Measurements from ENCODE around the gene SENP3. TPM values are rescaled to one million over a fixed set of nuclear protein-coding genes. Genes with fewer than 3 reads are reported as not detected.

Gene SENP3
- total RNA-seq, 2 donors from 2014 or later, result 41.8 to 55.3 TPM

DNA sequence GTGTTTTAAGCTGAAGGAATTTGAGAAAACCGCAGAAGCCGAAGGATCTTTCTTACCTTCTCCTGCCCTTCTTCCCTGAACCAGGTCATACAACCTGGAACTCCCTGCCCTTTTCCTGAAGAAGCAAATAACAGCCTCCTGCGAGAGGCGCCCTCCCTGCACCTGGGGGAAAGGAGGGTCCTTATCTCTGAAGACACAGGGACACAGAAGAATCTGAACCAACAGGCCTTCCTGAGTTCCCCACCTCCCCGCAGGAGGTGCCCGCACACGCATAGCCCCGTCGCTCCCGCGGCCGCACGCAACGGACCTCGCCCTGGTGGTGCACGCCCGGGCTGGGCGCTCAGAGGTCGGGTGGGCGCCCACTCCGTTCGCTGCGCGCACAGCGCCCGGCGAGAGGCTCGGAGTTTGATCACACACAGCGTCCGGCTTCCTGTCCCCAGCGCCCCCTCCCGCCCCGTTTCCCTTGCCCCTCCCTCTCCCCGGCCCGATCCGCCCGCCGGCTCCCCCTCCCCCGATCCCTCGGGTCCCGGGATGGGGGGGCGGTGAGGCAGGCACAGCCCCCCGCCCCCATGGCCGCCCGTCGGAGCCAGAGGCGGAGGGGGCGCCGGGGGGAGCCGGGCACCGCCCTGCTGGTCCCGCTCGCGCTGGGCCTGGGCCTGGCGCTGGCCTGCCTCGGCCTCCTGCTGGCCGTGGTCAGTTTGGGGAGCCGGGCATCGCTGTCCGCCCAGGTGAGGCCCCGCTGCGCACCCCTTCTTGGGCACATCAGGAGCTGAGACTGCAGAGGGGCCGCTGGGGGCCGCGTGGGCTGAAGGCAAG, 12.9 kb upstream of the SENP3 start, which contains the start of gene TNFSF12:
TNFSF12 (plus strand) TSS at position 474 of the 816 bp plus-strand sequence; CDS start at position 570, 96 bp downstream.
- DNase-seq (peak; percentile 72 to 73), ATAC-seq (replicated peaks in 1 of 2) (peak; percentile 75 to 79)
- Mint-ChIP-seq H3K27ac (peak within 1 kb of the TSS; percentile 52), H3K36me3 (ENCODE audit: insufficient read depth in 2 of 2) (no peaks in the 10 kb centered on the region), H3K4me1 (ENCODE audit: low read depth) (peaks cover 58% of the 10 kb centered on the region), H3K9me3 (no peaks in the 10 kb centered on the region), H3K27me3 (ENCODE audit: low read depth) (no peaks in the 10 kb centered on the region), H3K4me3 (peak within 1 kb of the TSS; percentile 87 to 90)

DNA sequence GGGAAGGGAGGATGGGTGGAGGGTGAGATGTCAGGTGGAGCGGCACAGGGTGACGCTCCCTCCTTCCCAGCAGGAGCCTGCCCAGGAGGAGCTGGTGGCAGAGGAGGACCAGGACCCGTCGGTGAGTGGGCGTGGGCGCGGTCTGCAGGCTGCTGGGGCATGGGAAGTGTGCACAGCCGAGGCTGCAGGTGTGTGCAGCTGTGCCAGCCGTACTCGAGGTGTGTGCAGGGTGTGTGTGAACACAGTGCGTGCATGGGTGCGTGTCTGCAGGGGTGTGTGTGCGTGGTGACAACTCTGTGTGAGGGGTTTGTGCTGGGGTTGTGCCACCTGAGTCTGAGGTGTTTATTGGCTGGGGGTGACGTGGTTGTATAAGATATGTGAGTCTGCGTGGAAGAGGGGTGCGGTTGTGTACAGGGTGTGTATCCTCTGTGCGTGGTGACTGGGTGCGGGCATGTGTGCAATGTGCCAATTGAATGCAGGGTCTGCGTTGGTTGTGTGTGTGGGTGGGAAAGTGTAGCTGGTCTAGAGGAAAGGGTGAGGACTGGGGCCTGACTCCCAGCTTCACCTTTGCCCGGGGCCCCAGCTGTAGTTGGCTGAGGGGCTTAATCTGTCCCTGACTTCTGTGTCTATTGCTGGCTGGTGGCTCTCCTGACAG, 12.2 kb upstream of the SENP3 start:
- H3K27ac Mint-ChIP-seq, result peak overlapping the region; percentile 12
- no peaks in the 10 kb centered on the region for H3K9me3 Mint-ChIP-seq
- no peaks in the 10 kb centered on the region for H3K27me3 Mint-ChIP-seq (ENCODE audit: low read depth)
- peak; percentile 46 to 53 for DNase-seq
- ATAC-seq (replicated peaks in 1 of 2), result peak; percentile 57 to 61
- no peaks in the 10 kb centered on the region for H3K36me3 Mint-ChIP-seq (ENCODE audit: insufficient read depth in 2 of 2)
- peaks cover 61% of the 10 kb centered on the region for H3K4me1 Mint-ChIP-seq (ENCODE audit: low read depth)
- peak overlapping the region; percentile 78 to 90 for H3K4me3 Mint-ChIP-seq

DNA sequence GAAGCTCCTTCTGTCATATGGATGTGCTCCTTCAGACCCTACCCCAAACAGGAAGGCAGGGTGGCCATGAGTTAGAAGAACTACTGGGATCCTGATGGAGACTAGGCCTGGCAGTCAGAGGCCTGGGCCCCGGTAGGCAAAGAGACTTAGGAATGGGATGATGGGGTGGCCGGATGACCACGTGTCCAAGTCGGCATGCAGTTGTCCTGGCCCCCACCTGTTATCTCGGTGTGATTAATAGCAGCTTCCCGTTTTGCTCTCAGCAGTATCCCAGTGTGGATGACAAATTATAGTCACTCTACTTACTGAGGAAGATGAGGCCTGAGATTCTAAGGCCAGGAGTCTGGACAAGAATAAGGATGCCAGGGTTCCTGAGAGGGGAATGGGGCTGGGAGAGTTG, 11.4 kb upstream of the SENP3 start:
- no peaks in the 10 kb centered on the region for H3K9me3 Mint-ChIP-seq
- ATAC-seq (replicated peaks in 1 of 2) (no peak), DNase-seq (no peak)
- no peak overlapping the region for H3K27ac Mint-ChIP-seq
- no peaks in the 10 kb centered on the region for H3K36me3 Mint-ChIP-seq (ENCODE audit: insufficient read depth in 2 of 2)
- peaks cover 64% of the 10 kb centered on the region for H3K4me1 Mint-ChIP-seq (ENCODE audit: low read depth)
- no peaks in the 10 kb centered on the region for H3K27me3 Mint-ChIP-seq (ENCODE audit: low read depth)
- peak overlapping the region; percentile 78 to 90 for H3K4me3 Mint-ChIP-seq

DNA sequence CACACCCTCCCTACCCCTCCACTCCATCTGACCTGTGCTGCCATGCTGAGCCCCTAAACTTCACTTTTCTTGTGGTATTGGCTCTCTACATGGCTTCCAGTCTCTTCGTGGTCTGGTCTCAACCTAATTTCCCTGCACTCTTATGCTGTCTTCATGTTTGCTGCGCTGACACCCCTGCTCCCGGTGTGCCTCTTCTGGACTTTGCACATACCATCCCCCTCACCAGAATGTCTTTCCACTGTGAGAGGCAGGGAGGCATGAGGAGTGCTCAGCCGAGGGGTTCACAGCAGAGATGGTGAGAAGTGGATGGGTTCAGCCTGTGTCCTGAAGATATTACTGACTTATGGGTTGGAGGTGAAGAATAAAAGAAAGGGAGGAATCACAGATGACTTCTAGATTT, 10.3 kb upstream of the SENP3 start:
- Mint-ChIP-seq H3K27me3 (ENCODE audit: low read depth) (no peaks in the 10 kb centered on the region), H3K36me3 (ENCODE audit: insufficient read depth in 2 of 2) (no peaks in the 10 kb centered on the region), H3K4me3 (no peak overlapping the region), H3K9me3 (no peaks in the 10 kb centered on the region), H3K4me1 (ENCODE audit: low read depth) (peaks cover 69% of the 10 kb centered on the region), H3K27ac (no peak overlapping the region)
- DNase-seq (no peak), ATAC-seq (replicated peaks in 1 of 2) (no peak)

DNA sequence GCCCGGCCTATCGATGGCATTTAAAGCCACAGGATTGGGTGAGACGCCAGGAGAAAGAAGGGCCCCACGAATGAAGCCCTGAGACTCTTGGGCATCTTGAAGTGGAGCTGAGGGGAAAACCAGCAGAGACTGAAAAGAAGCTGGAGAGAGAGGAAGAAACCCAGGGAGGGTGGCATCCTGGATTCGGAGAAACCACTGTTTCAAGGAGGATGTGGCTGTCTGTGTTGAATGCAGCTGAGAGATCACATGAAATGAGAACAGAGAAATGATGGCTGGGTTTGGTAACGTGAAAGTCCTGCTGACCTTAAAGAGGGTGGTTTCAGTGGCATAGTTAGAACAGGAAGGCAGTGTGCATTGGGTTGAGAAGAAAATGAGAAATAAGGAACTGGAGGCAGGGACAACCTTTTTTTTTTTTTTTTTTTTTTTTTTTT, 9.1 kb upstream of the SENP3 start:
- Mint-ChIP-seq H3K4me3 (peak overlapping the region; percentile 45 to 60), H3K27me3 (ENCODE audit: low read depth) (no peaks in the 10 kb centered on the region), H3K36me3 (ENCODE audit: insufficient read depth in 2 of 2) (no peaks in the 10 kb centered on the region), H3K27ac (peak overlapping the region; percentile 5), H3K9me3 (no peaks in the 10 kb centered on the region), H3K4me1 (ENCODE audit: low read depth) (peaks cover 67% of the 10 kb centered on the region)
- no peak for DNase-seq
- ATAC-seq (replicated peaks in 1 of 2), result peak; percentile 67 to 70

DNA sequence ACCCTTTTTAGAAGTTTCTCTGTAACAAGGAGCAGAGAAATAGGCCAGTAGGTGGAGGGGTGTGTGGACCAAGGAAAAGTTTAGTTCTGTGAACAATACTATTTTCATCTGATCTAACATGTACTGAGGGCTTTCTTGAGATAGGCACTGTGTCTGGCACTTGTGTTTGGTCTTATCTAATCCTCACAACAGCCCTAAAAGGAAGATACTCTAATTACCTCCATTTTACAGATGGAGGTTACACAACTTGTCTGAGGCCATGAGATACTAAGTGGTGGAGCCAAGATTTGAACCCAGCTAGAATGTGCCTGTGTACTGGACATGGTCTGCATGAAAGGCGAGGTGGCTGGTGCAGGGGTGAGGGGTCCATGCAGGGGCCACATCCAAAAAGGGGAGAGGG, 8.4 kb upstream of the SENP3 start:
- H3K4me3 Mint-ChIP-seq, result peak overlapping the region; percentile 51 to 60
- H3K9me3 Mint-ChIP-seq, result no peaks in the 10 kb centered on the region
- no peaks in the 10 kb centered on the region for H3K36me3 Mint-ChIP-seq (ENCODE audit: insufficient read depth in 2 of 2)
- H3K27ac Mint-ChIP-seq, result peak overlapping the region; percentile 56
- peaks cover 67% of the 10 kb centered on the region for H3K4me1 Mint-ChIP-seq (ENCODE audit: low read depth)
- ATAC-seq (replicated peaks in 1 of 2) (no peak), DNase-seq (no peak)
- no peaks in the 10 kb centered on the region for H3K27me3 Mint-ChIP-seq (ENCODE audit: low read depth)

DNA sequence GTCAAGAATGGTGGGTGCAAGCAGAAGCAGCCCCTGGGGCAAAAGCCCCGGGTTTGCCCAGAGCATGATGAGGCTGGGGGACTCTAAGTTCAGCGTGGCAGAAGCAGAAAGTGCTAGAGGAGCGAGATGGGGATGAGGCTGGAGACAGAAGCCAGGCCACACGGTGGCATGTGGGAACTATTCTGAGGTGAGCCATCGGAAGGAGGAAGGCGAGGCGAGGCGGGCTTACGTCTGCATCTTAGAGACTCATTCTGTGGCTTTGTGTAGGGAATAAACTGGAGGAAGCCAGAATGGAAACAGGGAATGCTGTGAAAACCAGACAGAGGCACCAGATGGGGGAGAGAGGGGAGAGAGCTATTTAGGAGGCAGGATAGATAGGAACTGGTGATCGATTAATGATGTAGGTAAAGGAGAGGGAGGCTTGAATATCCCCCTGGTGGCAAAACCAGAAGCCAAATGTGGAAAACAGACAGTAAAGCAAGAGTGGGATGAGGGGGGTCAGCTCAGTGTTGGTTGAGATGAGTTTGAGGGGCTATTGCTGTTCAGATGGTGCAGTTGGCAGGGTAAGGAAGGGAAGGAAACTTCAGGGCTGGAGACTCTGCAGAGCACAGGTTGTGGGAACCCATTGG, 6.3 kb upstream of the SENP3 start:
- H3K36me3 Mint-ChIP-seq (ENCODE audit: insufficient read depth in 2 of 2), result no peaks in the 10 kb centered on the region
- ATAC-seq (replicated peaks in 1 of 2) (no peak), DNase-seq (no peak)
- no peaks in the 10 kb centered on the region for H3K27me3 Mint-ChIP-seq (ENCODE audit: low read depth)
- H3K4me1 Mint-ChIP-seq (ENCODE audit: low read depth), result peaks cover 73% of the 10 kb centered on the region
- H3K4me3 Mint-ChIP-seq, result no peak overlapping the region
- no peaks in the 10 kb centered on the region for H3K9me3 Mint-ChIP-seq
- H3K27ac Mint-ChIP-seq, result no peak overlapping the region

DNA sequence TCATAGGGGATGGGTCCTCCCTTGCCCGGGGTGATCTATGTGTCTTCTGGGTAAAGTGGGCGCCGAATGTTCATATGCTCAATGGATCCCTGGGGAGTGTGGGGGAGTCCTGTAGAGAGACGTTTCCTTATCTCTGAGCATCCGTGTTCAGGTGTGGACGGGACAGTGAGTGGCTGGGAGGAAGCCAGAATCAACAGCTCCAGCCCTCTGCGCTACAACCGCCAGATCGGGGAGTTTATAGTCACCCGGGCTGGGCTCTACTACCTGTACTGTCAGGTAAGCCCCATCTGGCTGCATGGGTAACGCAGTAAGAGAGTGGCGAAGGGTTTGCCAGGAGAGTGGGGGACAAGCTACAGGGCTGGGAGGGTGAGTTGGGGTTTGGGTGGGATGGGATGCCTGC, 5.1 kb upstream of the SENP3 start:
- Mint-ChIP-seq H3K27me3 (ENCODE audit: low read depth) (no peaks in the 10 kb centered on the region), H3K4me1 (ENCODE audit: low read depth) (peaks cover 69% of the 10 kb centered on the region), H3K27ac (no peak overlapping the region), H3K4me3 (peak overlapping the region in 1 of 2 donors; percentile 42), H3K36me3 (ENCODE audit: insufficient read depth in 2 of 2) (peaks cover 0 to 2% of the 10 kb centered on the region in 2 donors), H3K9me3 (no peaks in the 10 kb centered on the region)
- ATAC-seq (replicated peaks in 1 of 2), result no peak
- DNase-seq, result no peak

DNA sequence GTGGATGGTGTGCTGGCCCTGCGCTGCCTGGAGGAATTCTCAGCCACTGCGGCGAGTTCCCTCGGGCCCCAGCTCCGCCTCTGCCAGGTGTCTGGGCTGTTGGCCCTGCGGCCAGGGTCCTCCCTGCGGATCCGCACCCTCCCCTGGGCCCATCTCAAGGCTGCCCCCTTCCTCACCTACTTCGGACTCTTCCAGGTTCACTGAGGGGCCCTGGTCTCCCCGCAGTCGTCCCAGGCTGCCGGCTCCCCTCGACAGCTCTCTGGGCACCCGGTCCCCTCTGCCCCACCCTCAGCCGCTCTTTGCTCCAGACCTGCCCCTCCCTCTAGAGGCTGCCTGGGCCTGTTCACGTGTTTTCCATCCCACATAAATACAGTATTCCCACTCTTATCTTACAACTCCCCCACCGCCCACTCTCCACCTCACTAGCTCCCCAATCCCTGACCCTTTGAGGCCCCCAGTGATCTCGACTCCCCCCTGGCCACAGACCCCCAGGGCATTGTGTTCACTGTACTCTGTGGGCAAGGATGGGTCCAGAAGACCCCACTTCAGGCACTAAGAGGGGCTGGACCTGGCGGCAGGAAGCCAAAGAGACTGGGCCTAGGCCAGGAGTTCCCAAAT, 4.5 kb upstream of the SENP3 start:
- Mint-ChIP-seq H3K4me3 (no peak overlapping the region), H3K4me1 (ENCODE audit: low read depth) (peaks cover 63% of the 10 kb centered on the region)
- ATAC-seq (replicated peaks in 1 of 2), result no peak

DNA sequence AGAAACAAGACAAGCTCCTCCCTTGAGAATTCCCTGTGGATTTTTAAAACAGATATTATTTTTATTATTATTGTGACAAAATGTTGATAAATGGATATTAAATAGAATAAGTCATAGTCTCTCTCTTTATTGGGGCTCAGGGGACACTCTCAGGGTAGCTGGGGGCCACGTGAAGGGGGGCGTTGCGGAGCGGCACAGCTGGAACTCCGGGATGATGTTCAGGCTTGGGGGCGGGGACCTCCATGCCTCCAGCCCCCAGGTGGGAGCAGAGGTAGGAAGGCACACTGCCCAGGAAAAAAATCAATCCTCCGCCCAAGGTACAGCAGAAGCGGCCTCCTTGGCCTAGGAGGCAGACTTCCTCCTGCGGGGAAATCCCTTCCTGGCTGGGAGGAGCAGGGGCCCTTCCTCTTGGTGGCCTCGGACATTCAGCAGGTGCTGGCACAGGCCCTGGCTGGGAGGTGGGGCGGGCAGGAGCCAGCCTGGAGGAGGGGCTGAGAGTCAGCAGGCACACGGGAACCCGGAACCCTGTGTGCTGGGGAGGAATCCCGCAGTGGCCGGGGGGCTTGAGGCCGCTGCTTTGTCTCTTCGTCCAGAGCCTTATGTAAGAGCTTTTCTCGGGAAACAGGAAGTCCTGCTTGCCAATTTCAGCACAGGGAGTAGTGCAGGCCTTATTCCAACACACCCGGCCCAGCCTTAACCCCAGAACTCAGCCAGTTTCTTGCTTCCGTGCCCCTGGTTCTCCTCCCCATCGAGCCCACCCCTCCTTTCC, 3.8 kb upstream of the SENP3 start:
- Mint-ChIP-seq H3K27ac (peak overlapping the region; percentile 74), H3K4me1 (ENCODE audit: low read depth) (peaks cover 63% of the 10 kb centered on the region), H3K36me3 (ENCODE audit: insufficient read depth in 2 of 2) (peaks cover 0 to 2% of the 10 kb centered on the region in 2 donors), H3K4me3 (peak overlapping the region; percentile 58 to 92), H3K9me3 (no peaks in the 10 kb centered on the region), H3K27me3 (ENCODE audit: low read depth) (no peaks in the 10 kb centered on the region)
- ATAC-seq (replicated peaks in 1 of 2), result no peak
- peak; percentile 29 to 45 for DNase-seq

More for the DNA sequence above, 4.5 kb upstream of the SENP3 start:
- H3K27ac Mint-ChIP-seq, result no peak overlapping the region
- H3K27me3 Mint-ChIP-seq (ENCODE audit: low read depth), result no peaks in the 10 kb centered on the region
- no peak for DNase-seq
- peaks cover 0 to 2% of the 10 kb centered on the region in 2 donors for H3K36me3 Mint-ChIP-seq (ENCODE audit: insufficient read depth in 2 of 2)
- H3K9me3 Mint-ChIP-seq, result no peaks in the 10 kb centered on the region

DNA sequence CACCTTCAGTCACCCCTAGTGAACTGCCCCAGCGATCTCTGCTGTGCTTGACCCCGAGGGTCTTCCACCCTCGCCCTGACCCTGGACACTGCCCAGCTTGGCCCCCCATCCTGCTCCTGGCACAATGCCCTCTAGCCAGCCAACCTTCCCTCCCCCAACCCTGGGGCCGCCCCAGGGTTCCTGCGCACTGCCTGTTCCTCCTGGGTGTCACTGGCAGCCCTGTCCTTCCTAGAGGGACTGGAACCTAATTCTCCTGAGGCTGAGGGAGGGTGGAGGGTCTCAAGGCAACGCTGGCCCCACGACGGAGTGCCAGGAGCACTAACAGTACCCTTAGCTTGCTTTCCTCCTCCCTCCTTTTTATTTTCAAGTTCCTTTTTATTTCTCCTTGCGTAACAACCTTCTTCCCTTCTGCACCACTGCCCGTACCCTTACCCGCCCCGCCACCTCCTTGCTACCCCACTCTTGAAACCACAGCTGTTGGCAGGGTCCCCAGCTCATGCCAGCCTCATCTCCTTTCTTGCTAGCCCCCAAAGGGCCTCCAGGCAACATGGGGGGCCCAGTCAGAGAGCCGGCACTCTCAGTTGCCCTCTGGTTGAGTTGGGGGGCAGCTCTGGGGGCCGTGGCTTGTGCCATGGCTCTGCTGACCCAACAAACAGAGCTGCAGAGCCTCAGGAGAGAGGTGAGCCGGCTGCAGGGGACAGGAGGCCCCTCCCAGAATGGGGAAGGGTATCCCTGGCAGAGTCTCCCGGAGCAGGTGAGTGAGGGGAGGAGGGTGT, 3.0 kb upstream of the SENP3 start, which contains the start of gene TNFSF13:
TNFSF13 (plus strand) TSS at position 207 of the 776 bp plus-strand sequence; CDS start at position 497, 290 bp downstream.
- DNase-seq (no peak), ATAC-seq (replicated peaks in 1 of 2) (no peak)
- no peaks in the 10 kb centered on the region for H3K9me3 Mint-ChIP-seq
- H3K27ac Mint-ChIP-seq, result peak within 1 kb of the TSS; percentile 74
- no peaks in the 10 kb centered on the region for H3K27me3 Mint-ChIP-seq (ENCODE audit: low read depth)
- H3K4me3 Mint-ChIP-seq, result peak within 1 kb of the TSS; percentile 58 to 92
- peaks cover 0 to 2% of the 10 kb centered on the region in 2 donors for H3K36me3 Mint-ChIP-seq (ENCODE audit: insufficient read depth in 2 of 2)
- peaks cover 56% of the 10 kb centered on the region for H3K4me1 Mint-ChIP-seq (ENCODE audit: low read depth)

Data from activated T-cell treated with anti-CD3 and anti-CD28 coated beads, Interleukin-2, amount 50 U/mL, for 72 hours (primary cell).